ENCODE results near the gene PHYH. TPM values are rescaled to one million over a fixed set of nuclear protein-coding genes. Genes with fewer than 3 reads are reported as not detected.

The PHYH gene
- total and polyA plus RNA-seq, 2 experiments from 2014 or later: 50.1 to 83.7 TPM

DNA sequence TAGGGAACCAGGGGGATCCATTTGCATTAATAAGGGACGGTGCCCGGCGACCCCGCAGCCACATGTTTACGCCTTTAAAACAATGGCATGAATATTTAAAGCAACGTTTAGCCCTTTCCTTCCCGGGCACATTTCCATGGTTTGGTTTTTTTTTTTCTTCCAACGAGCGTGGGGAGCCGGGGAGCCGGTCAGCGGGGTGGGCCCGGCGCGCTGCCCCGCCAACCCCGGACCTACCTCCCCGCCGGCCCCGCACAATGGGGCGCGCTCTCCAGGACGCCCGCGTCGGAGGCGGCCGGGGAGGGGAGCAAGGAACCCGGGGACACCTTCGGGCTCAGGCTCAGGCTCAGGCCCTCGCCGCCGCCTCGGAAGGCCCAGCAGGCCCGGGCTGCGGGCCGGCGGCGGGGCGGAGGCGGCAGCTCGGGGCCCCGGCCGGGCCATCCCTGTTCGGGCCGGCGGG, 47.2 kb upstream of the PHYH start:
- Histone ChIP-seq H3K4me3 (peak overlapping the region; percentile 56), H2AFZ (peak overlapping the region; percentile 62), H3K79me2 (peaks cover 52% of the 10 kb centered on the region), H3K36me3 (replicated peaks; ENCODE audit: insufficient read depth, low read depth) (no peaks in the 10 kb centered on the region), H3K4me2 (peak overlapping the region; percentile 86), H3K9me3 (ENCODE audit: low read depth) (no peaks in the 10 kb centered on the region), H3K9me2 (replicated peaks; ENCODE audit: insufficient read depth) (no peaks in the 10 kb centered on the region), H4K20me1 (ENCODE audit: insufficient read depth, poor library complexity, severe bottlenecking) (no peaks in the 10 kb centered on the region), H3K27me3 (peaks cover 12% of the 10 kb centered on the region), H3K4me1 (ENCODE audit: insufficient read depth) (peaks cover 8% of the 10 kb centered on the region), H3K27ac (peak overlapping the region; percentile 99)
- WGBS (ENCODE audit: low lambda C conversion rate, missing lambda C conversion rate): under 1% methylated on average over 16 of the region's 47 CpGs
- TF ChIP-seq EZH2 (IDR thresholded peaks at IDR 0.05; ENCODE audit: borderline replicate concordance) (no peak), EZH2phosphoT487 (IDR thresholded peaks at IDR 0.05; ENCODE audit: low read depth, severe bottlenecking, unreplicated experiment) (no peak), CTCF (IDR thresholded peaks at IDR 0.05; ENCODE audit: poor library complexity) (no peak)
- DNase-seq (ENCODE audit: low spot score): peak; percentile 69

GRCh38 chr10:13346283-13347042, 46.6 kb upstream of the PHYH start:
- TF ChIP-seq EZH2 (IDR thresholded peaks at IDR 0.05; ENCODE audit: borderline replicate concordance) (no peak), EZH2phosphoT487 (IDR thresholded peaks at IDR 0.05; ENCODE audit: low read depth, severe bottlenecking, unreplicated experiment) (peak; percentile 93), CTCF (IDR thresholded peaks at IDR 0.05; ENCODE audit: poor library complexity) (no peak)
- no peaks in the 10 kb centered on the region for H3K36me3 ChIP-seq (replicated peaks; ENCODE audit: insufficient read depth, low read depth)
- 9% methylated on average over 18 of the region's 18 CpGs for WGBS (ENCODE audit: low lambda C conversion rate, missing lambda C conversion rate)
- no peaks in the 10 kb centered on the region for H3K9me2 ChIP-seq (replicated peaks; ENCODE audit: insufficient read depth)
- H3K4me1 ChIP-seq (ENCODE audit: insufficient read depth): peaks cover 8% of the 10 kb centered on the region
- peaks cover 56% of the 10 kb centered on the region for H3K79me2 ChIP-seq
- peaks cover 2% of the 10 kb centered on the region for H4K20me1 ChIP-seq (ENCODE audit: insufficient read depth, poor library complexity, severe bottlenecking)
- no peaks in the 10 kb centered on the region for H3K9me3 ChIP-seq (ENCODE audit: low read depth)
- peaks cover 6% of the 10 kb centered on the region for H3K27me3 ChIP-seq
- H3K4me2 ChIP-seq: peak overlapping the region; percentile 86
- peak overlapping the region; percentile 62 for H2AFZ ChIP-seq
- H3K27ac ChIP-seq: peak overlapping the region; percentile 99
- DNase-seq (ENCODE audit: low spot score): peak; percentile 68
- peak overlapping the region; percentile 56 for H3K4me3 ChIP-seq

- DNase-seq (ENCODE audit: low spot score): no peak
- no peaks in the 10 kb centered on the region for H3K36me3 ChIP-seq (replicated peaks; ENCODE audit: insufficient read depth, low read depth)
- H3K27ac ChIP-seq: peak overlapping the region; percentile 41
- no peaks in the 10 kb centered on the region for H3K9me3 ChIP-seq (ENCODE audit: low read depth)
- TF ChIP-seq CTCF (IDR thresholded peaks at IDR 0.05; ENCODE audit: poor library complexity) (no peak), EZH2phosphoT487 (IDR thresholded peaks at IDR 0.05; ENCODE audit: low read depth, severe bottlenecking, unreplicated experiment) (no peak)
- 87% methylated on average over 12 of the region's 12 CpGs for WGBS (ENCODE audit: low lambda C conversion rate, missing lambda C conversion rate)
- no peaks in the 10 kb centered on the region for H3K9me2 ChIP-seq (replicated peaks; ENCODE audit: insufficient read depth)
- H3K4me3 ChIP-seq: no peak overlapping the region
- no peak overlapping the region for H2AFZ ChIP-seq
- peaks cover 32% of the 10 kb centered on the region for H3K4me1 ChIP-seq (ENCODE audit: insufficient read depth)
- peaks cover 69% of the 10 kb centered on the region for H3K79me2 ChIP-seq
- H3K4me2 ChIP-seq: peak overlapping the region; percentile 40
- H3K27me3 ChIP-seq: no peaks in the 10 kb centered on the region
- peaks cover 7% of the 10 kb centered on the region for H4K20me1 ChIP-seq (ENCODE audit: insufficient read depth, poor library complexity, severe bottlenecking)
Measured at GRCh38 chr10:13340626-13341376, 40.9 kb upstream of the PHYH start.

All from hepatocyte (in vitro differentiated cells).